Esophagus mucosa (tissue), 1 donor: ENCODE data around the gene RFFL. TPM values are rescaled to one million over a fixed set of nuclear protein-coding genes. Genes with fewer than 3 reads are reported as not detected.
A peak's percentile ranks its signal among the peaks of the same experiment; 100 is the strongest.
"Not testable (repeated sequence)": the region's sequence is repeated elsewhere in the genome, so short reads cannot be mapped to it uniquely, and the experiment has no call there.

Source experiments
- ATAC-seq: fragments of 200-7000 bp; cut with Tn5 transposase; one replicate; pipeline ENCODE4 v1.9.1; 2020
- total RNA-seq: library from RNA; stranded (reverse); gene quantifications from one replicate; pipeline ENCODE4 v1.2.4, GENCODE V29; 2023
- donor health status: DM: yes; HTN: yes; CAD: no.

RFFL gene
- total RNA-seq, 1 donor from 2014 or later = 46.3 TPM

GRCh38 chr17:35002876-35003551, 60.5 kb downstream of the RFFL start:
- ATAC-seq = peak; percentile 33

- no peak for ATAC-seq
Measured at GRCh38 chr17:35001549-35001948, 62.0 kb downstream of the RFFL start.

GRCh38 chr17:35000965-35001364, 62.5 kb downstream of the RFFL start:
- ATAC-seq = not testable (repeated sequence)

- ATAC-seq = no peak
Measured at GRCh38 chr17:34999456-34999855, 64.1 kb downstream of the RFFL start.

GRCh38 chr17:34998205-34998604, 65.3 kb downstream of the RFFL start:
- peak; percentile 84 for ATAC-seq

GRCh38 chr17:34997355-34997862, 66.1 kb downstream of the RFFL start:
- peak; percentile 30 for ATAC-seq

GRCh38 chr17:34996422-34997285, 66.9 kb downstream of the RFFL start:
- no peak for ATAC-seq

- ATAC-seq = no peak
Measured at GRCh38 chr17:34993031-34993430, 70.5 kb downstream of the RFFL start.

- ATAC-seq = peak; percentile 24
Measured at GRCh38 chr17:34991606-34992005, 71.9 kb downstream of the RFFL start.

GRCh38 chr17:34990921-34991365, 72.6 kb downstream of the RFFL start:
- ATAC-seq = no peak

GRCh38 chr17:34989473-34989872, 74.0 kb downstream of the RFFL start:
- ATAC-seq = no peak

GRCh38 chr17:34988644-34989043, 74.9 kb downstream of the RFFL start:
- no peak for ATAC-seq

- ATAC-seq = no peak
Measured at GRCh38 chr17:34987232-34987631, 76.3 kb downstream of the RFFL start.

GRCh38 chr17:34981538-34982241, 81.8 kb downstream of the RFFL start:
- no peak for ATAC-seq

- peak; percentile 85 for ATAC-seq
Measured at GRCh38 chr17:34980681-34981537, 82.6 kb downstream of the RFFL start.

- ATAC-seq = peak; percentile 95
Measured at GRCh38 chr17:34980353-34980680, 83.2 kb downstream of the RFFL start, which contains the start of gene LIG3. Gene LIG3, plus strand, starts transcription at chr17:34980512. Its CDS starts 2,494 bp downstream, at chr17:34983006.

- no peak for ATAC-seq
Measured at GRCh38 chr17:34979650-34980352, 83.7 kb downstream of the RFFL start.

GRCh38 chr17:34979153-34979552, 84.4 kb downstream of the RFFL start:
- no peak for ATAC-seq

GRCh38 chr17:34974794-34975785, 88.4 kb downstream of the RFFL start:
- ATAC-seq = no peak

- no peak for ATAC-seq
Measured at GRCh38 chr17:34974179-34974578, 89.3 kb downstream of the RFFL start.
